LNCaP clone FGC (cell line): ENCODE measurements around the gene RAB11FIP2.

ENCODE experiments used
- DNase-seq: peaks from one replicate; pipeline ENCODE4 v3.0.0-alpha.2; 2011; ENCODE audit warnings: low read depth
- H3K4me3 ChIP-seq: 2 replicates; pipeline ENCODE4 v1.5.1; 2011; ENCODE audit warnings: mild to moderate bottlenecking, low read depth, low read length, control low read depth
- CTCF ChIP-seq: IDR thresholded peaks from 2 replicates; pipeline ENCODE4 v1.5.1; 2012; ENCODE audit warnings: mild to moderate bottlenecking; ENCODE audit not compliant: control insufficient read depth, insufficient read depth; ENCODE audit errors: extremely low read depth

Gene RAB11FIP2

GRCh38 chr10:118002581-118002980 is 44.2 kb downstream of the RAB11FIP2 start:
- TF ChIP-seq CTCF = no peak
- no peak overlapping the region for H3K4me3 ChIP-seq
- no peak for DNase-seq

GRCh38 chr10:117997673-117998072 is 49.1 kb downstream of the RAB11FIP2 start:
- no peak overlapping the region for H3K4me3 ChIP-seq
- no peak for TF ChIP-seq CTCF
- DNase-seq = no peak

GRCh38 chr10:117996709-117997108 is 50.0 kb downstream of the RAB11FIP2 start:
- no peak for TF ChIP-seq CTCF
- no peak for DNase-seq
- no peak overlapping the region for H3K4me3 ChIP-seq

- no peak overlapping the region for H3K4me3 ChIP-seq
- no peak for TF ChIP-seq CTCF
Observed at GRCh38 chr10:117994771-117995170, 52.0 kb downstream of the RAB11FIP2 start.

GRCh38 chr10:117993166-117993565 is 53.6 kb downstream of the RAB11FIP2 start:
- no peak for TF ChIP-seq CTCF
- DNase-seq = no peak

More at GRCh38 chr10:117994771-117995170, 52.0 kb downstream of the RAB11FIP2 start:
- DNase-seq = no peak

GRCh38 chr10:117991701-117992100 is 55.0 kb downstream of the RAB11FIP2 start:
- TF ChIP-seq CTCF = no peak
- no peak for DNase-seq
- H3K4me3 ChIP-seq = no peak overlapping the region

More at GRCh38 chr10:117993166-117993565, 53.6 kb downstream of the RAB11FIP2 start:
- no peak overlapping the region for H3K4me3 ChIP-seq

GRCh38 chr10:117989962-117990361 is 56.8 kb downstream of the RAB11FIP2 start:
- H3K4me3 ChIP-seq = no peak overlapping the region

More at GRCh38 chr10:117989962-117990361, 56.8 kb downstream of the RAB11FIP2 start:
- DNase-seq = no peak
- TF ChIP-seq CTCF = no peak
